ACC112 (cell line): ENCODE data around the gene ZFP36.

ENCODE experiments used
- H2AFZ ChIP-seq: fragments of 200-600 bp; sonication (generic); one replicate; pipeline ENCODE4 v1.6.0; 2017; ENCODE audit warnings: antibody characterized with exemption, low read length; ENCODE audit not compliant: unreplicated experiment
- H3K27ac ChIP-seq: fragments of 200-600 bp; sonication (generic); 2 replicates; pipeline ENCODE4 v1.5.1; 2014; ENCODE audit warnings: low read depth, mild to moderate bottlenecking, antibody characterized with exemption, low read length, moderate library complexity
- H3K27me3 ChIP-seq: fragments of 200-600 bp; sonication (generic); 2 replicates; pipeline ENCODE4 v1.6.1; 2014; ENCODE audit warnings: mild to moderate bottlenecking, antibody characterized with exemption, low read length, moderate library complexity, mixed read lengths; ENCODE audit not compliant: insufficient read depth
- H3K36me3 ChIP-seq: fragments of 200-600 bp; sonication (generic); 2 replicates; pipeline ENCODE4 v1.6.1; 2016; ENCODE audit warnings: mild to moderate bottlenecking, antibody characterized with exemption, low read length, moderate library complexity, mixed read lengths; ENCODE audit not compliant: insufficient read depth
- H3K4me1 ChIP-seq: fragments of 200-600 bp; sonication (generic); one replicate; pipeline ENCODE4 v1.6.1; 2016; ENCODE audit warnings: low read length, mixed read lengths; ENCODE audit not compliant: insufficient read depth, unreplicated experiment, control insufficient read depth
- H3K4me3 ChIP-seq: fragments of 200-600 bp; sonication (generic); 2 replicates; pipeline ENCODE4 v1.5.1; 2014; ENCODE audit warnings: mild to moderate bottlenecking, low read depth, low read length
- H3K79me2 ChIP-seq: fragments of 200-600 bp; sonication (generic); one replicate; pipeline ENCODE4 v1.6.0; 2016; ENCODE audit warnings: low read length; ENCODE audit not compliant: control insufficient read depth, unreplicated experiment, insufficient read depth

The ZFP36 gene, protein sequence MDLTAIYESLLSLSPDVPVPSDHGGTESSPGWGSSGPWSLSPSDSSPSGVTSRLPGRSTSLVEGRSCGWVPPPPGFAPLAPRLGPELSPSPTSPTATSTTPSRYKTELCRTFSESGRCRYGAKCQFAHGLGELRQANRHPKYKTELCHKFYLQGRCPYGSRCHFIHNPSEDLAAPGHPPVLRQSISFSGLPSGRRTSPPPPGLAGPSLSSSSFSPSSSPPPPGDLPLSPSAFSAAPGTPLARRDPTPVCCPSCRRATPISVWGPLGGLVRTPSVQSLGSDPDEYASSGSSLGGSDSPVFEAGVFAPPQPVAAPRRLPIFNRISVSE

DNA sequence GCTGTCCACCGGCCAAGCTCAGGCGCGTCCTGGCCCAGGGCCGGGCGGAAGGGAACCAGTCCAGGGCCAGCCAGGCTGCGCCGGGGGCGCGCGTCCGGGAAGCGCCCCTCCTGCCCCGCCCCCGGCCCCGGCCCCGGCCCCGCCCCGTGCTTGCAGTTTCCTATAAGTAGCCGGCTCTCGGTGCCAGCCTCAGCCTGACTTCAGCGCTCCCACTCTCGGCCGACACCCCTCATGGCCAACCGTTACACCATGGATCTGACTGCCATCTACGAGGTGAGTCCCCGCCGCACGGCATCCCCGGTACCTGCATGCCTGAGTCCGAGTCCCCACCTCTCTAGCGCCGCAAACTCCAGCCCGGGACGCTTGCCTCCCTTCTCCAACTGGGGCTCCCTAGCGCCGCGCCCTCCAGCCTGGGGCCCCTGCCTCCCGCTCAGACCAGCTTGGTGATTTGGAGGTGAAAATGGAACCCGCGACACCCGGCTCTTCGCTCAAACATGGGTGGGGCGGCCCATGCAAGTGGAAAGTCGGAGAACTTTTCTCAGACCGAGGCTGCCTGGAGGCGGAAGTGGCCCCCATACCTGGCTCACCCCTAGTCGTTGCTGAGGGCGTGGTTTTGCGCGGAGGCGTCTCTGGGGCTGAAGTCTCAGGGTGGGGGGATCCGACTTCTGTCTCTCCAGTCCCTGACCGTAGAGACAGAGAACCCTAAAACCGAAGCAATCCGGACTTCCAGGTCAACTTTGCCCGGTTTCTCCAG lies at the start of gene ZFP36:
ZFP36 (plus strand) TSS at position 192 of the 754 bp plus-strand sequence; CDS start at position 250, 58 bp downstream.
- Histone ChIP-seq H3K79me2 (peaks cover 27% of the 10 kb centered on the region), H3K4me1 (peaks cover 27% of the 10 kb centered on the region), H3K36me3 (peaks cover 17% of the 10 kb centered on the region; the same call in 1 of the 2 replicates), H3K27ac (peak within 1 kb of the TSS; percentile 98), H3K27me3 (no peaks in the 10 kb centered on the region), H3K4me3 (peak within 1 kb of the TSS; percentile 82), H2AFZ (no peak within 1 kb of the TSS)

DNA sequence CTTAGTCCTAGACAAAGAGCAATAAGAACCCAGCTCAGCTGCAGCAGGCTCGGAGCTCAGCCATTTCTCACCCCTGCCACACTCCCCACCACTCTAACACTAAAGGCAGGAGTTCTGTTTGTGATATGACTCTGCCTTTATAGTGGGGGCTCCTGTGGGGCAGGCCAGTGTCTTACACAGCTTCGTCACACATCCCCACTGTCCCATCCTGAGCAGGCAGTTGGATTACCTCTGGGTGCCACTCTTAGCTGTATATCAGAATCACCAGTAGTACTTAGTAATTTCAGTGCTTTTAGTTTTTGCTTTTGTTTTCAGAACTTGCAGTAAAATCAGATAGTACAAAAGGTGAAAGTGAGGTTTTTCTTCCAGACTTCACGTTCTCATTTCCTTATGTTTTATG lies 47.6 kb upstream of the ZFP36 start:
- no peaks in the 10 kb centered on the region for H3K27me3 ChIP-seq
- no peak overlapping the region for H3K27ac ChIP-seq
- no peak overlapping the region for H2AFZ ChIP-seq
- peaks cover 11% of the 10 kb centered on the region; the same call in 1 of the 2 replicates for H3K36me3 ChIP-seq
- no peaks in the 10 kb centered on the region for H3K79me2 ChIP-seq
- H3K4me3 ChIP-seq, result no peak overlapping the region
- H3K4me1 ChIP-seq, result peaks cover 27% of the 10 kb centered on the region

DNA sequence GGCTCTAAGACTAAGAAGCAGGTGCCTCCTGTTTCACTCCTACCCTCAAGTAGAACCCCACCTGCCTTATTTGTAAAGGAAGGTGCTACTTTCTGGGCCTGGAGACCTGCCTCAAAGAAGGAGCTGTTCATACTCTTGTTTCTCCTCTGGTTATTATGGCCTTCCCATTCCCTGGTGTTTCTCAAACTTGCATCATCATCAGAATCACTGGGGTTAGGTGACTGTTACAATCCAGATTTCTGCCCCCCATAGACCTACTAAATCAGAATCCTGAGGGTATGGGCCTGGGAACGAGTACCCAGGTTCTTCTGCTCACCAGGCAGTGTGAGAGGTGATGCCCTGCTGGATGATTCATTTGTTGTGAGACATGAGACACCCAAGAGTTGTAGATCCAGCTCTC lies 46.0 kb upstream of the ZFP36 start:
- H3K4me1 ChIP-seq, result peaks cover 35% of the 10 kb centered on the region
- H3K79me2 ChIP-seq, result no peaks in the 10 kb centered on the region
- H3K36me3 ChIP-seq, result peaks cover 11% of the 10 kb centered on the region; the same call in 1 of the 2 replicates
- H3K4me3 ChIP-seq, result no peak overlapping the region
- no peak overlapping the region for H2AFZ ChIP-seq
- H3K27ac ChIP-seq, result no peak overlapping the region
- H3K27me3 ChIP-seq, result no peaks in the 10 kb centered on the region

DNA sequence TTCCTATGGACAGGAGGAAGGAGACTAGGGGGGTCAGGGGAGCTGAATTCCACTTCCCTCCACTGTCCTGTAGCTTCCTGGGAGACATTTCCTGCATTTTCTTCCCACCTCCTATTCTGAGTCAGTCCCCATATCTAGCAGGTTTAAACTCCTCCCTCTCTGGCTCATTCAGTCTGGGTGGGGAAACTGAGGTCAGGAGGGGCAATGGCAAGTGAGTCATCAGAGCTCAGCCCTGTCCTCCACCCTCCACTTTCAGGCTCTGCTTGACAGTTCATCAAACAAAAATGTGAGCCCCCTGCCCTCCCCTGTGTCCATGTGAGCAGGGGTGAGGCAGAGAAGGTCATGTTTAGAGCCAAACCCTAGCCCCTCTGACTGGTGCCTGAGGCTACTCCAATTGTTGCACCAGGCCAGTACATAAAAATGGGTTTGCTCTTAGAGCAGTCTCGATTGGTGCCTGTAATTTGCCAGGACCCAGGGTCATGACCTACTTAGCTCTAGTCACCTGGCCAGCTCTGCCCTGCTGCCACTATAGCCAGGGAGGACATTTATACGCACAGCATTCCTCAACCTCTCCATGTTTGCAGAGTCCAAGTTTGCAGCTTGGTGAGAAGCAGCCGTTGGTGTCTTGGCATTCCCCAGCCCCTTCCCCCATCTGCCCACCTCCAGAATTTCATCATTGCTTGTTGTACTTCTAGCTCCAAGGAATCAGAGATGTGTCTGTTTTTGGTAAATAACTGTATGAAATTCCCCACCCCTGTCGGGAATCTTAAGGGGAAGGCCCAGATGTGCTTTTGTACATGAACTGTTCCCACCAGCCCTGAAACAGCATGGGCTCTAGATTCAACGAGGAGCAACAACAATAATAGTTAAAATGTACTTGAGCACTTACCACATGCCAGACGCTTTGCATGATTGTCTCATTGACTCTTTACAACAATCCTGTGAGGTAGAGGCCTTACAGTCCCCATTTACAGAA lies 43.7 kb upstream of the ZFP36 start:
- no peaks in the 10 kb centered on the region for H3K79me2 ChIP-seq
- H3K36me3 ChIP-seq, result 0 out of 2 replicates have a peak, but pooled peaks cover 6% of the 10 kb centered on the region
- H3K4me1 ChIP-seq, result peaks cover 35% of the 10 kb centered on the region
- peak overlapping the region; percentile 83 for H3K27ac ChIP-seq
- no peaks in the 10 kb centered on the region for H3K27me3 ChIP-seq
- 0 out of 2 replicates have a peak overlapping the region, but pooled peaks have one; percentile 24 for H3K4me3 ChIP-seq
- H2AFZ ChIP-seq, result no peak overlapping the region

DNA sequence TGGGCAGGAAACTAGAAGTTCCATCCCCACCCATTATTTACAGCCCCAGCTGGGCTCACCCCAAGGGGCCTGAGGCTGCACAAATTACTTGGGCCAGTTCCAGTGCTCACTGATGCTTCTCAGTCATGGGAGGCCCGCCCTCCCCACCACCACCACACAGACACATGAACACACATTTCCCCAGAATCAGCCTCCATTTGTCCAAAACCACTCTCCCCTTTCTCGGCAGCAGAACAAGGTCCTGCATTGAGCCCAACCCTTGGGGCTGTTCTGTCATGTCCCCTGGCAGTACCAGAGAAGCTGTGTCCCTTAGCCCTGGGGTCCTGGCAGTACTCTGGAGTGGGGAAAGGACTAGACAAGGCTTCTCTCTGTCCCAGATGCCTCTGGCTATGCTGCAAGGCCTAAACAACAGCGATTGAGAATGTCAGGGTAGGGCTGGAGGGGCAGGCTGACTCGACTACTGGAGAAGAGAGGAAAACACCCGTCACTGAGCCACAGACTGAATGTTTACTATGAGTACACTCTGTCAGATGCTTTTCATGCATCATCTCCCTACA lies 42.7 kb upstream of the ZFP36 start:
- Histone ChIP-seq H3K79me2 (no peaks in the 10 kb centered on the region), H3K27me3 (no peaks in the 10 kb centered on the region), H3K4me3 (peak overlapping the region; percentile 5; the same call in 1 of the 2 replicates), H3K27ac (peak overlapping the region; percentile 83), H2AFZ (no peak overlapping the region), H3K36me3 (0 out of 2 replicates have a peak, but pooled peaks cover 6% of the 10 kb centered on the region), H3K4me1 (peaks cover 35% of the 10 kb centered on the region)

DNA sequence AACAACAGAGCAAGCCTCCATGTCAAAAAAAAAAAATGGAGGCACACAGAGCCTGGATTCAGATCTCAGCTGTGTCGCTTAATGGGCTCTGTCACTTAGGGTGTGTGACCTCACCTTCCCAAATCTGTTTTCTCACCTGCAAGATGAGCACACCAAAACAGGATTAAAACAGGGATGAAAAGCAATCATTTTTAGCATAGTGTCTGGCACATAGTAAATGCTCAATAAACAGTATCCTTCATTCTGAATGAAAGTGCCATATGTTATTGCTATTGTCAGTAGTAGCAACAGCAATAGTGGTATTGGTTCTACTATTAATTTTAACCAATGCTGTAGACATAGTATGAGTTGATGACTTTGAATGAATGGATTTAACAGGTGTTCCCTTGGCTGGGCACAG lies 41.1 kb upstream of the ZFP36 start:
- H3K4me1 ChIP-seq, result peaks cover 34% of the 10 kb centered on the region
- no peaks in the 10 kb centered on the region for H3K27me3 ChIP-seq
- H3K36me3 ChIP-seq, result 0 out of 2 replicates have a peak, but pooled peaks cover 2% of the 10 kb centered on the region
- H3K79me2 ChIP-seq, result no peaks in the 10 kb centered on the region
- no peak overlapping the region for H3K27ac ChIP-seq
- no peak overlapping the region for H2AFZ ChIP-seq
- H3K4me3 ChIP-seq, result no peak overlapping the region

DNA sequence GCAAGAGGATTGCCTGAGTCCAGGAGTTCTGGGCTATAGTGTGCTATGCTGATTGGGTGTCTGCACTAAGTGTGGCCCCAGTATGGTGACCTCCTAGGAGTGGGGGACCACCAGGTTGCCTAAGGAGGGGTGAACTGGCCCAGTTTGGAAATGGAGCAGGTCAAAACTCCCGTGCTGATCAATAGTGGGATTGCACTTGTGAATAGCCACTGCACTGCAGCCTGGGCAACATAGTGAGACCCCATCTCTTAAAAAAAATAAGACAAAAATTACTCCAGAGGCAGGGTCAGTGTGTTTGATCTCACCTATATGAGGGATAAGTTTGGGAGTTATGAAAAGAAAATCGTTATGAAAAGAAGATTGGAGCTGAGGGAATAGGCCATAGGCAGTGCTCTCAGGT lies 37.4 kb upstream of the ZFP36 start:
- Histone ChIP-seq H3K36me3 (peaks cover 6% of the 10 kb centered on the region; the same call in 1 of the 2 replicates), H3K4me3 (no peak overlapping the region), H2AFZ (no peak overlapping the region), H3K27ac (no peak overlapping the region), H3K4me1 (peaks cover 24% of the 10 kb centered on the region), H3K79me2 (no peaks in the 10 kb centered on the region), H3K27me3 (no peaks in the 10 kb centered on the region)

DNA sequence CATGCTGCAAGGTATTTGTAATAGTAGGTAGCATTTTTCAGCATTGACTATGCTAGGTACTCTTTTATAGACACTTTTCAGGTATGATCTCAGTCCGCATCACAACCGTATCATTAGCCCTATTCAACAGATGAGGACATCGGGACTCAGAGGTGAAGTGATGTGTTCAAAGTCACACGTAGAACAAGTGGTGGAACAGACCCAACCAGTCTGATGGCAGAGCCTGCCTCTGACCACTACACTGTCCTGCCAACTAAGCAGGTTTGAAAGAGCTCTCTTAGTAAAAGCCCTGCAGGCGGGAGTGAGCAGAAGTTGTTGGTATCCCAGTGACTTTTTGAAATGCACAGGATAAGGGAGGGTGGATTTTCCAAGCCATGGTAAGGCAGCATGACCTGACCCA lies 35.9 kb upstream of the ZFP36 start:
- Histone ChIP-seq H3K27ac (no peak overlapping the region), H3K4me1 (peaks cover 18% of the 10 kb centered on the region), H2AFZ (no peak overlapping the region), H3K27me3 (no peaks in the 10 kb centered on the region), H3K79me2 (no peaks in the 10 kb centered on the region), H3K4me3 (no peak overlapping the region), H3K36me3 (peaks cover 6% of the 10 kb centered on the region; the same call in 1 of the 2 replicates)

DNA sequence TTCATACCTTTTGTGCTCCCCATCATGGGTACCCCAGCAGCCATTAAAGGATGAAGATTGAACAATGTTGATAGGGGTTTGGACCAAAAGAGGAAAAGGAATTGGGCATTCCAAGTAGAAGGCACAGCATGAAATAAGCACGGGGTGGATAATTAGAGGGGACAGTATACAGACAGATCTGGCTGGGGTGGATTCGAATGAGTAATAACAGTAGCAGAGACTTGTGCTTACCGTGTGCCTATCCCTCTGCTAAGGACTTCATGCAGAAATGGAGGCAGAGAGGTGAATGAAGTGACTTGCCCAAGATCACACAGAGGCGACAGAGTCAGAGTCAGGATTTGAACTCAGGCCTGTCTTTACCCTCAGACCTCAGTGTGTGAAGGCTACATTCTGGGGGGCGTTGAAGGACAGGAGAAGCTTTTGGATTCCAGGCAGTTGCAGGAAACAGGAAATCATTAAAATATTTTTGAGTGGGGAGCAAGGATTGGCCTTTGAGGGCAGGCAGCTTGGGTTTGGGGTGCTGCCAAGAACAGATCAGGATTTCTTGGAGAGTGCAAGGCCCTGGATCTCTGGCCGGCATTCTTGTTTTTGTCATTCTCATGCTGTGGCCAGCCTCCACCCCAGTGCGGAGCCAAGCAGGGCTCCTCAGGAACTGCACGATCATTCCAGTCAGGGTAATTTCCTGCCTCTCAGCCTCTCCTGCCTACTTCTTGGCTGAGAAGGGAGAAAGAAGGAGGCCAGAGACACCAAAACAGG lies 34.4 kb upstream of the ZFP36 start:
- peak overlapping the region; percentile 91 for H3K27ac ChIP-seq
- H3K4me3 ChIP-seq, result no peak overlapping the region
- no peaks in the 10 kb centered on the region for H3K79me2 ChIP-seq
- H2AFZ ChIP-seq, result no peak overlapping the region
- H3K27me3 ChIP-seq, result no peaks in the 10 kb centered on the region
- peaks cover 18% of the 10 kb centered on the region for H3K4me1 ChIP-seq
- H3K36me3 ChIP-seq, result peaks cover 6% of the 10 kb centered on the region; the same call in 1 of the 2 replicates
